Loucy (cell line): Measurements from ENCODE around the gene KLF2.

ENCODE experiments used
- CTCF ChIP-seq: fragments of 200-600 bp; sonication (generic); conservative IDR thresholded peaks from 2 replicates; pipeline ENCODE4 v1.5.1; 2014; ENCODE audit warnings: mild to moderate bottlenecking, antibody characterized with exemption, low read length
- EZH2phosphoT487 ChIP-seq: fragments of 200-600 bp; IDR thresholded peaks from 2 replicates; pipeline ENCODE4 v1.6.1; 2018; ENCODE audit warnings: antibody characterized with exemption, mild to moderate bottlenecking, moderate library complexity, borderline replicate concordance

- no peak for TF ChIP-seq CTCF
- TF ChIP-seq EZH2phosphoT487: no peak
Observed at GRCh38 chr19:16288544-16288943, 36.1 kb upstream of the KLF2 start.
